H9 (cell line): ENCODE data around the gene TCERG1L. TPM values are rescaled to one million over a fixed set of nuclear protein-coding genes. Genes with fewer than 3 reads are reported as not detected.

Experiments used
- DNase-seq: peaks from one replicate; pipeline ENCODE4 v3.0.0-alpha.2; 2017
- H2AFZ ChIP-seq: one replicate; pipeline ENCODE4 v1.6.1; 2013; ENCODE audit warnings: mild to moderate bottlenecking, low read length, control low read depth, moderate library complexity
- H2AK5ac ChIP-seq: 2 replicates; pipeline ENCODE4 v1.6.1; 2013; ENCODE audit warnings: low read length, control low read depth, mixed read lengths; ENCODE audit not compliant: insufficient read length
- H2BK120ac ChIP-seq: one replicate; pipeline ENCODE4 v1.6.1; 2013; ENCODE audit warnings: low read depth, mild to moderate bottlenecking, low read length, control low read depth, inconsistent platforms; ENCODE audit not compliant: poor library complexity, severe bottlenecking
- H2BK12ac ChIP-seq: 2 replicates; pipeline ENCODE4 v1.6.1; 2013; ENCODE audit warnings: low read length, control low read depth, mixed read lengths, low read depth; ENCODE audit not compliant: insufficient read length
- H2BK15ac ChIP-seq: 2 replicates; pipeline ENCODE4 v1.6.1; 2013; ENCODE audit warnings: low read depth, low read length, control low read depth
- H2BK20ac ChIP-seq: one replicate; pipeline ENCODE4 v1.6.1; 2013; ENCODE audit warnings: low read depth, mild to moderate bottlenecking, low read length, control low read depth, inconsistent platforms; ENCODE audit not compliant: poor library complexity, severe bottlenecking
- H2BK5ac ChIP-seq: 2 replicates; pipeline ENCODE4 v1.6.1; 2013; ENCODE audit warnings: low read length, control low read depth, mixed read lengths; ENCODE audit not compliant: insufficient read length
- H3K14ac ChIP-seq: 2 replicates; pipeline ENCODE4 v1.6.1; 2013; ENCODE audit warnings: low read length, control low read depth; ENCODE audit not compliant: insufficient read depth
- H3K18ac ChIP-seq: 2 replicates; pipeline ENCODE4 v1.6.1; 2013; ENCODE audit warnings: low read depth, mild to moderate bottlenecking, mixed read lengths, low read length, control low read depth; ENCODE audit not compliant: insufficient read length
- H3K23ac ChIP-seq: 2 replicates; pipeline ENCODE4 v1.6.1; 2013; ENCODE audit warnings: low read length, control low read depth, mixed read lengths, low read depth; ENCODE audit not compliant: insufficient read length
- H3K23me2 ChIP-seq: 2 replicates; pipeline ENCODE4 v1.6.1; 2013; ENCODE audit warnings: low read depth, mild to moderate bottlenecking, mixed read lengths, low read length, control low read depth; ENCODE audit not compliant: insufficient read length, poor library complexity, severe bottlenecking
- H3K27ac ChIP-seq: 2 replicates; pipeline ENCODE4 v1.5.1; 2013; ENCODE audit warnings: low read length, control low read depth, mixed read lengths, low read depth; ENCODE audit not compliant: insufficient read length
- H3K27me3 ChIP-seq: 2 replicates; pipeline ENCODE4 v1.6.1; 2013; ENCODE audit warnings: low read length, control low read depth, inconsistent platforms; ENCODE audit not compliant: insufficient read depth
- H3K4ac ChIP-seq: 2 replicates; pipeline ENCODE4 v1.6.1; 2013; ENCODE audit warnings: low read depth, mild to moderate bottlenecking, control low read depth, inconsistent platforms, low read length, moderate library complexity
- H3K4me1 ChIP-seq: 2 replicates; pipeline ENCODE4 v1.6.1; 2013; ENCODE audit warnings: low read length, control low read depth, inconsistent platforms; ENCODE audit not compliant: insufficient read depth
- H3K4me2 ChIP-seq: 2 replicates; pipeline ENCODE4 v1.6.1; 2013; ENCODE audit warnings: low read length, control low read depth, mixed read lengths; ENCODE audit not compliant: insufficient read length, insufficient read depth
- H3K56ac ChIP-seq: 2 replicates; pipeline ENCODE4 v1.6.1; 2013; ENCODE audit warnings: low read depth, mild to moderate bottlenecking, mixed read lengths, low read length, control low read depth; ENCODE audit not compliant: insufficient read length
- H3K79me1 ChIP-seq: 2 replicates; pipeline ENCODE4 v1.6.1; 2013; ENCODE audit warnings: low read depth, mild to moderate bottlenecking, moderate library complexity, low read length, control low read depth, inconsistent platforms; ENCODE audit not compliant: insufficient read depth, poor library complexity, severe bottlenecking
- H3K79me2 ChIP-seq: 2 replicates; pipeline ENCODE4 v1.6.1; 2013; ENCODE audit warnings: low read length, control low read depth, inconsistent platforms; ENCODE audit not compliant: insufficient read depth
- H3K9ac ChIP-seq: 2 replicates; pipeline ENCODE4 v1.6.1; 2013; ENCODE audit warnings: low read length, control low read depth, mixed read lengths; ENCODE audit not compliant: insufficient read length; ENCODE audit errors: extremely low read depth
- H3K9me3 ChIP-seq: one replicate; pipeline ENCODE4 v1.6.1; 2013; ENCODE audit warnings: low read depth, low read length, inconsistent platforms; ENCODE audit not compliant: control insufficient read depth
- H3T11ph ChIP-seq: one replicate; pipeline ENCODE4 v1.6.1; 2013; ENCODE audit warnings: mild to moderate bottlenecking, low read length, control low read depth, inconsistent platforms
- H4K20me1 ChIP-seq: one replicate; pipeline ENCODE4 v1.6.1; 2013; ENCODE audit not compliant: control insufficient read depth, insufficient read length, insufficient read depth
- H4K5ac ChIP-seq: 2 replicates; pipeline ENCODE4 v1.6.1; 2013; ENCODE audit warnings: low read depth, mild to moderate bottlenecking, mixed read lengths, low read length, control low read depth; ENCODE audit not compliant: insufficient read length
- H4K8ac ChIP-seq: replicated peaks from 2 replicates; pipeline ENCODE4 v1.6.1; 2013; ENCODE audit warnings: low read length, control low read depth, mixed read lengths, low read depth; ENCODE audit not compliant: insufficient read length
- H4K91ac ChIP-seq: 2 replicates; pipeline ENCODE4 v1.6.1; 2013; ENCODE audit warnings: low read depth, mild to moderate bottlenecking, moderate library complexity, mixed read lengths, low read length, control low read depth; ENCODE audit not compliant: insufficient read length
- H3K27ac Mint-ChIP-seq, 3 experiments: 2 replicates in 2 of 3; 3 replicates in 1 of 3; pipeline ENCODE4 v1.8.0; 2020 to 2021; ENCODE audit warnings: mixed read lengths in 3 of 3, mild to moderate bottlenecking in 1 of 3, moderate library complexity in 1 of 3
- H3K27me3 Mint-ChIP-seq: 2 replicates; pipeline ENCODE4 v1.8.0; 2021; ENCODE audit warnings: low read depth, mild to moderate bottlenecking, moderate library complexity, mixed read lengths
- H3K36me3 Mint-ChIP-seq, 3 experiments: 2 replicates in 2 of 3; 3 replicates in 1 of 3; pipeline ENCODE4 v1.8.0; 2020 to 2021; ENCODE audit warnings: low read depth in 3 of 3, mixed read lengths in 3 of 3; ENCODE audit not compliant: insufficient read depth in 1 of 3
- H3K4me1 Mint-ChIP-seq, 2 experiments: 2 replicates each; pipeline ENCODE4 v1.8.0; 2020; ENCODE audit warnings: mixed read lengths in 2 of 2
- H3K4me3 Mint-ChIP-seq, 2 experiments: 2 replicates in 1 of 2; 3 replicates in 1 of 2; pipeline ENCODE4 v1.8.0; 2020 to 2021; ENCODE audit warnings: mild to moderate bottlenecking in 2 of 2, mixed read lengths in 2 of 2, moderate library complexity in 1 of 2
- H3K9me3 Mint-ChIP-seq, 2 experiments: 2 replicates in 1 of 2; 3 replicates in 1 of 2; pipeline ENCODE4 v1.8.0; 2020; ENCODE audit warnings: mild to moderate bottlenecking in 2 of 2, mixed read lengths in 2 of 2, moderate library complexity in 1 of 2
- CTCF ChIP-seq: fragments of 200-600 bp; sonication (generic); conservative IDR thresholded peaks from 3 replicates; pipeline ENCODE4 v1.8.0; 2021; ENCODE audit warnings: antibody characterized with exemption, mild to moderate bottlenecking
- WGBS: extraction: QIAGEN DNeasy Blood & Tissue Kit; methylation state at CpG from one replicate; pipeline ENCODE4 v1.1.7; 2013; ENCODE audit warnings: missing lambda C conversion rate, low lambda C conversion rate, mixed read lengths; ENCODE audit not compliant: insufficient read length; ENCODE audit errors: extremely low coverage; 5-methylcytosine and 5-hydroxymethylcytosine counted together
- total RNA-seq: library from RNA; stranded (reverse); gene quantifications from 2 replicates; pipeline ENCODE4 v1.2.1, GENCODE V29; 2021

The TCERG1L gene
- total RNA-seq, 1 experiment from 2014 or later, result 3.3 TPM

GRCh38 chr10:131230166-131230565, 81.4 kb downstream of the TCERG1L start:
- no peak overlapping the region for H2AK5ac ChIP-seq
- no peak overlapping the region for H2BK120ac ChIP-seq
- H4K8ac ChIP-seq, result no peak overlapping the region
- H3K56ac ChIP-seq, result no peak overlapping the region
- no peaks in the 10 kb centered on the region for H3K79me1 ChIP-seq
- no peak overlapping the region for H2BK5ac ChIP-seq
- H3K9ac ChIP-seq, result no peak overlapping the region
- no peak overlapping the region for H3T11ph ChIP-seq
- H2BK20ac ChIP-seq, result no peak overlapping the region
- no peaks in the 10 kb centered on the region; the same call in 1 of the 2 replicates for H3K27me3 Mint-ChIP-seq
- no peak overlapping the region for H3K4me2 ChIP-seq
- no peak for DNase-seq
- H3K36me3 Mint-ChIP-seq, result peaks cover 2 to 17% (median 5%) of the 10 kb centered on the region in 3 experiments; a peak in 5 of 7 replicates
- no peaks in the 10 kb centered on the region; the same call in 1 of the 2 replicates for H3K4me1 ChIP-seq
- H3K4ac ChIP-seq, result no peak overlapping the region
- H4K5ac ChIP-seq, result no peak overlapping the region
- H2BK15ac ChIP-seq, result no peak overlapping the region
- H3K9me3 ChIP-seq, result no peaks in the 10 kb centered on the region
- H3K79me2 ChIP-seq, result no peaks in the 10 kb centered on the region
- no peak overlapping the region for H3K14ac ChIP-seq
- peaks cover 7 to 11% of the 10 kb centered on the region in 2 experiments; a peak in 3 of 5 replicates for H3K9me3 Mint-ChIP-seq
- H3K4me1 Mint-ChIP-seq, result peaks cover 15% of the 10 kb centered on the region in 2 experiments
- H3K18ac ChIP-seq, result no peak overlapping the region
- no peak overlapping the region for H3K27ac Mint-ChIP-seq
- H3K27me3 ChIP-seq, result no peaks in the 10 kb centered on the region
- H4K91ac ChIP-seq, result no peak overlapping the region
- H3K23ac ChIP-seq, result no peak overlapping the region
- no peak overlapping the region for H3K4me3 Mint-ChIP-seq
- H2AFZ ChIP-seq, result no peak overlapping the region
- no CpG with 5 or more reads among the region's 17 CpGs for WGBS
- TF ChIP-seq CTCF, result no peak
- H4K20me1 ChIP-seq, result no peaks in the 10 kb centered on the region
- H3K23me2 ChIP-seq, result no peaks in the 10 kb centered on the region
- no peak overlapping the region for H2BK12ac ChIP-seq
- no peak overlapping the region for H3K27ac ChIP-seq
